GM18951 (cell line): ENCODE data around the gene LSP1.
"Not testable (repeated sequence)": the region's sequence is repeated elsewhere in the genome, so short reads cannot be mapped to it uniquely, and the experiment has no call there.

Source experiments
- POLR2A ChIP-seq: IDR thresholded peaks from 4 replicates; pipeline ENCODE4 v1.6.1; 2011; ENCODE audit warnings: mild to moderate bottlenecking; ENCODE audit not compliant: insufficient read length, insufficient read depth; ENCODE audit errors: extremely low read depth
- in situ Hi-C: fragments of 300-500 bp; cut with MboI; formaldehyde crosslinking; loops from one replicate; pipeline ENCODE4 v1.12.0; 2022; ENCODE audit warnings: low sequenced_read_pairs, mixed read lengths, inconsistent platforms; ENCODE audit not compliant: unreplicated experiment

Gene LSP1

GRCh38 chr11:1852877-1853276, at the start of gene LSP1:
Gene LSP1, plus strand, starts transcription at chr11:1853084. Its CDS starts 61 bp downstream, at chr11:1853145.
- in situ Hi-C loops: no loop called here
- TF ChIP-seq POLR2A: peak; percentile 77

GRCh38 chr11:1803246-1803645, 49.6 kb upstream of the LSP1 start:
- no peak for TF ChIP-seq POLR2A
- in situ Hi-C loops: no loop called here

- in situ Hi-C loops: not testable (repeated sequence)
Observed at GRCh38 chr11:1803835-1804519, 48.9 kb upstream of the LSP1 start.

- in situ Hi-C loops: no loop called here
- no peak for TF ChIP-seq POLR2A
Observed at GRCh38 chr11:1805525-1805924, 47.4 kb upstream of the LSP1 start.

- in situ Hi-C loops: no loop called here
- TF ChIP-seq POLR2A: no peak
Observed at GRCh38 chr11:1807264-1807995, 45.5 kb upstream of the LSP1 start.

- in situ Hi-C loops: loop anchor here (10.0 kb wide), 1 partner anchor 116 kb away; the partner anchor contains the start of gene KRTAP5-6
- no peak for TF ChIP-seq POLR2A
Observed at GRCh38 chr11:1810761-1811160, 42.1 kb upstream of the LSP1 start.

GRCh38 chr11:1812274-1812673, 40.6 kb upstream of the LSP1 start:
- no peak for TF ChIP-seq POLR2A
- in situ Hi-C loops: loop anchor here (10.0 kb wide), 1 partner anchor 117 kb away; the partner anchor contains the start of gene KRTAP5-6

GRCh38 chr11:1812801-1813200, 40.1 kb upstream of the LSP1 start:
- in situ Hi-C loops: loop anchor here (10.0 kb wide), 1 partner anchor 118 kb away; the partner anchor contains the start of gene KRTAP5-6
- no peak for TF ChIP-seq POLR2A

- in situ Hi-C loops: loop anchor here (10.0 kb wide), 1 partner anchor 119 kb away; the partner anchor contains the start of gene KRTAP5-6
Observed at GRCh38 chr11:1813356-1813755, 39.5 kb upstream of the LSP1 start.

- no peak for TF ChIP-seq POLR2A
- in situ Hi-C loops: loop anchor here (10.0 kb wide), 1 partner anchor 120 kb away; the partner anchor contains the start of gene KRTAP5-6
Observed at GRCh38 chr11:1814691-1815090, 38.2 kb upstream of the LSP1 start.

GRCh38 chr11:1815311-1815710, 37.6 kb upstream of the LSP1 start:
- TF ChIP-seq POLR2A: no peak
- in situ Hi-C loops: loop anchor here (10.0 kb wide), 1 partner anchor 121 kb away; the partner anchor contains the start of gene KRTAP5-6

- TF ChIP-seq POLR2A: no peak
- in situ Hi-C loops: loop anchor here (10.0 kb wide), 1 partner anchor 121 kb away; the partner anchor contains the start of gene KRTAP5-6
Observed at GRCh38 chr11:1815751-1816150, 37.1 kb upstream of the LSP1 start.

- TF ChIP-seq POLR2A: no peak
- in situ Hi-C loops: loop anchor here (10.0 kb wide), 1 partner anchor 122 kb away; the partner anchor contains the start of gene KRTAP5-6
Observed at GRCh38 chr11:1817000-1817399, 35.9 kb upstream of the LSP1 start.
